GM21515 (cell line): Measurements from ENCODE around the gene PRF1.
"Not testable (repeated sequence)": the region's sequence is repeated elsewhere in the genome, so short reads cannot be mapped to it uniquely, and the experiment has no call there.

ENCODE experiments used
- ATAC-seq: cut with Tn5 transposase; IDR thresholded peaks from one replicate; pipeline ENCODE4 v1.9.1; 2021; ENCODE audit not compliant: unreplicated experiment

The PRF1 gene

GRCh38 chr10:70602665-70603448, at the start of gene PRF1:
Gene PRF1 (minus strand): TSS chr10:70602741. CDS start chr10:70600902, 1,839 bp downstream.
- ATAC-seq = no peak

- no peak for ATAC-seq
Observed at GRCh38 chr10:70651661-70652060, 49.1 kb upstream of the PRF1 start.

GRCh38 chr10:70650718-70651117, 48.2 kb upstream of the PRF1 start:
- no peak for ATAC-seq

GRCh38 chr10:70650104-70650503, 47.6 kb upstream of the PRF1 start:
- ATAC-seq = no peak

GRCh38 chr10:70649526-70649925, 47.0 kb upstream of the PRF1 start:
- no peak for ATAC-seq

GRCh38 chr10:70648427-70648826, 45.9 kb upstream of the PRF1 start:
- ATAC-seq = no peak

GRCh38 chr10:70647086-70647485, 44.5 kb upstream of the PRF1 start:
- ATAC-seq = no peak

GRCh38 chr10:70644959-70645358, 42.4 kb upstream of the PRF1 start:
- ATAC-seq = not testable (repeated sequence)

- ATAC-seq = not testable (repeated sequence)
Observed at GRCh38 chr10:70643272-70643671, 40.7 kb upstream of the PRF1 start.

GRCh38 chr10:70639640-70640383, 37.3 kb upstream of the PRF1 start:
- ATAC-seq = not testable (repeated sequence)

GRCh38 chr10:70634515-70634914, 32.0 kb upstream of the PRF1 start:
- ATAC-seq = not testable (repeated sequence)

GRCh38 chr10:70634011-70634410, 31.5 kb upstream of the PRF1 start:
- ATAC-seq = no peak

- ATAC-seq = not testable (repeated sequence)
Observed at GRCh38 chr10:70631735-70632134, 29.2 kb upstream of the PRF1 start.

- no peak for ATAC-seq
Observed at GRCh38 chr10:70629338-70629737, 26.8 kb upstream of the PRF1 start.

- ATAC-seq = no peak
Observed at GRCh38 chr10:70626056-70626455, 23.5 kb upstream of the PRF1 start.

GRCh38 chr10:70622981-70623844, 20.7 kb upstream of the PRF1 start:
- ATAC-seq = no peak

- no peak for ATAC-seq
Observed at GRCh38 chr10:70622541-70622940, 20.0 kb upstream of the PRF1 start.

GRCh38 chr10:70621503-70622078, 19.1 kb upstream of the PRF1 start:
- no peak for ATAC-seq

- ATAC-seq = no peak
Observed at GRCh38 chr10:70620020-70620289, 17.4 kb upstream of the PRF1 start.

GRCh38 chr10:70619271-70620019, 16.9 kb upstream of the PRF1 start:
- no peak for ATAC-seq
